GM12878 (cell line): ENCODE data around the gene PDCD10. TPM values are rescaled to one million over a fixed set of nuclear protein-coding genes. Genes with fewer than 3 reads are reported as not detected.

Experiments
- ATAC-seq: fragments of 200-7000 bp; cut with Tn5 transposase; 3 replicates; pipeline ENCODE4 v1.9.1; 2020; ENCODE audit warnings: mild to moderate bottlenecking, moderate library complexity
- BruUV-seq: library from RNA; stranded (reverse); fragments of 400-500 nt; replicated peaks from 2 replicates; lab custom pipeline; 2021; lab: Mats Ljungman, UMichigan
- CTCF ChIA-PET: fragments of 300-600 bp; sonication (Branson Sonifier 250); formaldehyde crosslinking; extraction: SDS; loops from one replicate; lab custom pipeline; 2021; ENCODE audit warnings: inconsistent platforms; lab: Yijun Ruan, JAX
- POLR2A ChIA-PET: fragments of 350-600 bp; formaldehyde crosslinking; extraction: SDS; loops from one replicate; lab custom pipeline; 2021; ENCODE audit warnings: inconsistent platforms; lab: Charles Lee
- RAD21 ChIA-PET: fragments of 300-600 bp; sonication (Branson Sonifier 250); formaldehyde crosslinking; loops from one replicate; lab custom pipeline; 2023; ENCODE audit warnings: antibody characterized with exemption; ENCODE audit not compliant: unreplicated experiment; lab: Charles Lee
- SMC1A ChIA-PET: fragments of 300-600 bp; sonication (Branson Sonifier 250); formaldehyde crosslinking; loops from one replicate; lab custom pipeline; 2023; ENCODE audit not compliant: unreplicated experiment, uncharacterized antibody; lab: Charles Lee
- DNase-seq: peaks from one replicate; pipeline ENCODE4 v3.0.0-alpha.2; 2011; ENCODE audit warnings: low read depth, low spot score
- FAIRE-seq: peaks from 3 replicates; lab custom pipeline; 2011; peaks lifted over from hg19 to GRCh38; lab: Jason Lieb, UNC
- H2AFZ ChIP-seq: 2 replicates; pipeline ENCODE4 v1.6.0; 2011; ENCODE audit warnings: low read depth, low read length, control low read depth; ENCODE audit not compliant: control insufficient read depth
- H3K27ac ChIP-seq: 2 replicates; pipeline ENCODE4 v1.5.1; 2011; ENCODE audit warnings: control low read depth; ENCODE audit not compliant: control insufficient read depth, insufficient read depth
- H3K27me3 ChIP-seq, 2 experiments: replicated peaks in 1 of 2; 2 replicates each; pipeline versions ENCODE4 v1.6.0 to v1.6.1; 2011; ENCODE audit warnings: low read length in 1 of 2; ENCODE audit not compliant: control insufficient read depth in 2 of 2, insufficient read depth in 2 of 2
- H3K36me3 ChIP-seq, 2 experiments: 2 replicates each; pipeline ENCODE4 v1.5.1; 2011; ENCODE audit warnings: low read length in 1 of 2; ENCODE audit not compliant: control insufficient read depth in 2 of 2, insufficient read depth in 2 of 2
- H3K4me1 ChIP-seq: 2 replicates; pipeline ENCODE4 v1.6.1; 2011; ENCODE audit warnings: mild to moderate bottlenecking, low read length, moderate library complexity, mixed read lengths; ENCODE audit not compliant: control insufficient read depth, insufficient read depth
- H3K4me2 ChIP-seq: 2 replicates; pipeline ENCODE4 v1.6.0; 2011; ENCODE audit warnings: control low read depth; ENCODE audit not compliant: control insufficient read depth, insufficient read depth
- H3K4me3 ChIP-seq: fragments of 200-600 bp; sonication (generic); 2 replicates; pipeline ENCODE4 v1.5.1; 2016
- H3K79me2 ChIP-seq: 2 replicates; pipeline ENCODE4 v1.6.0; 2011; ENCODE audit warnings: low read length; ENCODE audit not compliant: control insufficient read depth, insufficient read depth
- H3K9ac ChIP-seq: 2 replicates; pipeline ENCODE4 v1.8.0; 2011; ENCODE audit warnings: low read length, control low read depth, mixed read lengths; ENCODE audit not compliant: control insufficient read depth, insufficient read depth
- H3K9me3 ChIP-seq: replicated peaks from 3 replicates; pipeline ENCODE4 v1.5.1; 2011; ENCODE audit warnings: mild to moderate bottlenecking, low read length; ENCODE audit not compliant: control insufficient read depth, insufficient read depth
- H4K20me1 ChIP-seq: 2 replicates; pipeline ENCODE4 v1.6.0; 2011; ENCODE audit not compliant: control insufficient read depth, insufficient read depth
- EZH2 ChIP-seq: IDR thresholded peaks from 2 replicates; pipeline ENCODE4 v1.6.1; 2012; ENCODE audit warnings: low read depth, mild to moderate bottlenecking, control low read depth, inconsistent platforms, low read length, borderline replicate concordance; ENCODE audit not compliant: control insufficient read depth
- IRF4 ChIP-seq: IDR thresholded peaks from 2 replicates; pipeline ENCODE4 v1.6.1; 2011; ENCODE audit warnings: low read depth, low read length
- TARDBP ChIP-seq: IDR thresholded peaks from 2 replicates; pipeline ENCODE4 v1.6.1; 2016; ENCODE audit warnings: borderline replicate concordance
- WGBS: methylation state at CpG from one replicate; pipeline ENCODE4 v1.1.6; 2016; ENCODE audit warnings: low lambda C conversion rate; ENCODE audit not compliant: insufficient replicate concordance, insufficient coverage; ENCODE audit errors: missing lambda C conversion rate; 5-methylcytosine and 5-hydroxymethylcytosine counted together
- in situ Hi-C: fragments of 300-500 bp; cut with MboI; formaldehyde crosslinking; loops from 9 replicates; pipeline ENCODE4 v1.14.3; 2018; ENCODE audit warnings: mixed read lengths
- intact Hi-C: fragments of 100-400 bp; cut with micrococcal nuclease; formaldehyde crosslinking; loops from one replicate; pipeline ENCODE4 v1.14.2; 2022; ENCODE audit not compliant: unreplicated experiment
- polyA plus RNA-seq, 11 experiments: library from polyadenylated mRNA; depleted of rRNA in 4 of 11; unstranded in 6 of 11; stranded (reverse) in 5 of 11; fragments of >200 nt; fragmentation: Nextera tagmentation in 4 of 11; fragmentation: Illumina TruSeq in 1 of 11; extraction: Ambion mirVana in 4 of 11; extraction: Trizol in 1 of 11; gene quantifications; 1 replicate in 1 of 11; 2 replicates in 10 of 11; pipeline versions ENCODE4 v1.2.1 to v1.2.3, GENCODE V29; 2011 to 2016; ENCODE audit warnings: inconsistent platforms in 2 of 11, missing spikeins in 2 of 11, low read depth in 1 of 11
- total RNA-seq, 4 experiments: library from RNA; depleted of rRNA in 3 of 4; stranded (reverse); fragments of >200 nt in 3 of 4; fragmentation: Illumina TruSeq in 1 of 4; extraction: Trizol in 1 of 4; gene quantifications; 2 replicates each; pipeline versions ENCODE4 v1.2.1 to v1.2.3, GENCODE V29; 2013 to 2021
- TF ChIP-seq, protein P1 (sequence below): fragments of 450-650 bp; IDR thresholded peaks from 2 replicates; pipeline ENCODE4 v1.6.1; 2016; ENCODE audit warnings: mild to moderate bottlenecking, moderate library complexity, borderline replicate concordance
- TF ChIP-seq, protein P2 (sequence below): fragments of 450-650 bp; formaldehyde crosslinking; IDR thresholded peaks from 2 replicates; pipeline ENCODE4 v1.4.0; 2022; ENCODE audit warnings: mild to moderate bottlenecking, moderate library complexity
- TF ChIP-seq, protein P3 (sequence below): IDR thresholded peaks from 2 replicates; pipeline ENCODE4 v1.6.1; 2012; ENCODE audit warnings: low read depth, low read length, improper control_type of control experiment

PDCD10 gene
- total and polyA plus RNA-seq, 10 of the 15 experiments (the other 5 are each of a cell fraction or from before 2014, with no cell fraction given) = 64.1 to 247 (median 125) TPM

DNA sequence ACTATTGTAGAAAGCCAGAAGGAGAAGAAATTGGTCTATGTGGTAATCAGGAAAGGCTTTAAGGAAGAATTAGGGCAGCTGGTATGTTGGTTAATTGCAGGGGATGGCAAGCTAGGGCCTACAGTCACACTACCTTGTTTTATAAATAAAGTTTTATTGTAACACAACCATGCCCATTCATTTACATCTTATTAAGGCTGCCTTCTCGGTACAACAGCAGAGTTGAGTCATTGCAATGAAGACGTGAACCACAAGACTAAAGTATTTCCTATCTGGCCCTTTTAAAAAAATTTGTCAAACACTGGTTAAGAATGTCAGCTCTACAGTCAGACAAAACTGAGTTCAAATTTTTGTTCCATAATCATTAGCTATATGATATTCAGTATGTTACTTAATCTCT lies 9.1 kb upstream of the PDCD10 start:
- 27% methylated on average over 2 of the region's 2 CpGs for WGBS
- ChIA-PET POLR2A (interaction anchor here (5.2 kb wide), 1 partner anchor 8 kb away, joined by 26 read pairs; the partner anchor contains the start of genes PDCD10 and SERPINI1), RAD21 (interaction anchor here (1.2 to 2.0 kb wide), 2 partner anchors 8 to 364 kb away, joined by 3 to 6 read pairs; partner anchors contain the start of genes SERPINI1 and ZBBX), SMC1A (interaction anchor here (1.1 kb wide), 1 partner anchor 8 kb away, joined by 5 read pairs; the partner anchor contains the start of genes PDCD10 and SERPINI1), CTCF (interaction anchor here (0.8 to 1.8 kb wide), 4 partner anchors 8 to 364 kb away, joined by 3 to 7 read pairs (median 4); partner anchors contain the start of genes SERPINI1 and ZBBX)
- Histone ChIP-seq H3K4me3 (no peak overlapping the region), H3K27ac (no peak overlapping the region), H3K27me3 (no peaks in the 10 kb centered on the region), H3K4me2 (no peak overlapping the region), H2AFZ (no peak overlapping the region), H3K4me1 (no peaks in the 10 kb centered on the region), H3K79me2 (no peaks in the 10 kb centered on the region), H3K9ac (no peak overlapping the region), H4K20me1 (no peaks in the 10 kb centered on the region), H3K9me3 (no peaks in the 10 kb centered on the region; the same call in 2 of the 3 replicates), H3K36me3 (no peaks in the 10 kb centered on the region)
- no TSS peak for BruUV-seq
- no peak for ATAC-seq
- TF ChIP-seq EZH2 = no peak
- TF ChIP-seq, protein P1, sequence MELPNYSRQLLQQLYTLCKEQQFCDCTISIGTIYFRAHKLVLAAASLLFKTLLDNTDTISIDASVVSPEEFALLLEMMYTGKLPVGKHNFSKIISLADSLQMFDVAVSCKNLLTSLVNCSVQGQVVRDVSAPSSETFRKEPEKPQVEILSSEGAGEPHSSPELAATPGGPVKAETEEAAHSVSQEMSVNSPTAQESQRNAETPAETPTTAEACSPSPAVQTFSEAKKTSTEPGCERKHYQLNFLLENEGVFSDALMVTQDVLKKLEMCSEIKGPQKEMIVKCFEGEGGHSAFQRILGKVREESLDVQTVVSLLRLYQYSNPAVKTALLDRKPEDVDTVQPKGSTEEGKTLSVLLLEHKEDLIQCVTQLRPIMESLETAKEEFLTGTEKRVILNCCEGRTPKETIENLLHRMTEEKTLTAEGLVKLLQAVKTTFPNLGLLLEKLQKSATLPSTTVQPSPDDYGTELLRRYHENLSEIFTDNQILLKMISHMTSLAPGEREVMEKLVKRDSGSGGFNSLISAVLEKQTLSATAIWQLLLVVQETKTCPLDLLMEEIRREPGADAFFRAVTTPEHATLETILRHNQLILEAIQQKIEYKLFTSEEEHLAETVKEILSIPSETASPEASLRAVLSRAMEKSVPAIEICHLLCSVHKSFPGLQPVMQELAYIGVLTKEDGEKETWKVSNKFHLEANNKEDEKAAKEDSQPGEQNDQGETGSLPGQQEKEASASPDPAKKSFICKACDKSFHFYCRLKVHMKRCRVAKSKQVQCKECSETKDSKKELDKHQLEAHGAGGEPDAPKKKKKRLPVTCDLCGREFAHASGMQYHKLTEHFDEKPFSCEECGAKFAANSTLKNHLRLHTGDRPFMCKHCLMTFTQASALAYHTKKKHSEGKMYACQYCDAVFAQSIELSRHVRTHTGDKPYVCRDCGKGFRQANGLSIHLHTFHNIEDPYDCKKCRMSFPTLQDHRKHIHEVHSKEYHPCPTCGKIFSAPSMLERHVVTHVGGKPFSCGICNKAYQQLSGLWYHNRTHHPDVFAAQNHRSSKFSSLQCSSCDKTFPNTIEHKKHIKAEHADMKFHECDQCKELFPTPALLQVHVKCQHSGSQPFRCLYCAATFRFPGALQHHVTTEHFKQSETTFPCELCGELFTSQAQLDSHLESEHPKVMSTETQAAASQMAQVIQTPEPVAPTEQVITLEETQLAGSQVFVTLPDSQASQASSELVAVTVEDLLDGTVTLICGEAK = peak; percentile 89
- TF ChIP-seq, protein P2, sequence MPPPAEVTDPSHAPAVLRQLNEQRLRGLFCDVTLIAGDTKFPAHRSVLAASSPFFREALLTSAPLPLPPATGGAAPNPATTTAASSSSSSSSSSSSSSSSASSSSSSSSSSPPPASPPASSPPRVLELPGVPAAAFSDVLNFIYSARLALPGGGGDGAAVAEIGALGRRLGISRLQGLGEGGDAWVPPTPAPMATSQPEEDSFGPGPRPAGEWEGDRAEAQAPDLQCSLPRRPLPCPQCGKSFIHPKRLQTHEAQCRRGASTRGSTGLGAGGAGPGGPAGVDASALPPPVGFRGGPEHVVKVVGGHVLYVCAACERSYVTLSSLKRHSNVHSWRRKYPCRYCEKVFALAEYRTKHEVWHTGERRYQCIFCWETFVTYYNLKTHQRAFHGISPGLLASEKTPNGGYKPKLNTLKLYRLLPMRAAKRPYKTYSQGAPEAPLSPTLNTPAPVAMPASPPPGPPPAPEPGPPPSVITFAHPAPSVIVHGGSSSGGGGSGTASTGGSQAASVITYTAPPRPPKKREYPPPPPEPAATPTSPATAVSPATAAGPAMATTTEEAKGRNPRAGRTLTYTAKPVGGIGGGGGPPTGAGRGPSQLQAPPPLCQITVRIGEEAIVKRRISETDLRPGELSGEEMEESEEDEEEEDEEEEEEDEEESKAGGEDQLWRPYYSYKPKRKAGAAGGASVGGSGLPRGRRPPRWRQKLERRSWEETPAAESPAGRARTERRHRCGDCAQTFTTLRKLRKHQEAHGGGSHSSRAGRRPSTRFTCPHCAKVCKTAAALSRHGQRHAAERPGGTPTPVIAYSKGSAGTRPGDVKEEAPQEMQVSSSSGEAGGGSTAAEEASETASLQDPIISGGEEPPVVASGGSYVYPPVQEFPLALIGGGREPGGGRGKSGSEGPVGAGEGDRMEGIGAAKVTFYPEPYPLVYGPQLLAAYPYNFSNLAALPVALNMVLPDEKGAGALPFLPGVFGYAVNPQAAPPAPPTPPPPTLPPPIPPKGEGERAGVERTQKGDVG = no peak
- TF ChIP-seq TARDBP = no peak
- TF ChIP-seq IRF4 = no peak
- TF ChIP-seq, protein P3, sequence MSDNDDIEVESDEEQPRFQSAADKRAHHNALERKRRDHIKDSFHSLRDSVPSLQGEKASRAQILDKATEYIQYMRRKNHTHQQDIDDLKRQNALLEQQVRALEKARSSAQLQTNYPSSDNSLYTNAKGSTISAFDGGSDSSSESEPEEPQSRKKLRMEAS = no peak
- in situ Hi-C loops = no loop called here
- intact Hi-C loops = no loop called here
- no peak for DNase-seq
- no peak for FAIRE-seq
